Stimulated activated CD8-positive, alpha-beta memory T cell treated with anti-CD3 and anti-CD28 coated beads, Interleukin-7, amount 100 ng/mL, for 48 hours (primary cell): ENCODE measurements around the gene DMGDH.
"Not testable (repeated sequence)": the region's sequence is repeated elsewhere in the genome, so short reads cannot be mapped to it uniquely, and the experiment has no call there.

Source experiments
- DNase-seq, 2 donors: peaks; one replicate each; pipeline ENCODE4 v3.0.0-alpha.2; 2020; ENCODE audit warnings: low read depth in 1 of 2; ENCODE audit errors: extremely low read depth in 1 of 2

DMGDH gene

GRCh38 chr5:79020861-79021561 lies 48.5 kb downstream of the DMGDH start:
- DNase-seq = peak; percentile 8 to 12

GRCh38 chr5:79014631-79015030 lies 54.8 kb downstream of the DMGDH start:
- DNase-seq = no peak

- no peak for DNase-seq
These were observed 57.6 kb downstream of the DMGDH start for GRCh38 chr5:79011869-79012268.

GRCh38 chr5:79011219-79011836 lies 58.1 kb downstream of the DMGDH start:
- no peak for DNase-seq

GRCh38 chr5:79008362-79008761 lies 61.1 kb downstream of the DMGDH start:
- no peak for DNase-seq

GRCh38 chr5:79007872-79008271 lies 61.6 kb downstream of the DMGDH start:
- DNase-seq = no peak

- DNase-seq = no peak
These were observed 63.4 kb downstream of the DMGDH start for GRCh38 chr5:79005936-79006631.

- DNase-seq = no peak
These were observed 64.3 kb downstream of the DMGDH start for GRCh38 chr5:79005151-79005550.

- no peak for DNase-seq
These were observed 67.1 kb downstream of the DMGDH start for GRCh38 chr5:79002374-79002773.

GRCh38 chr5:79001471-79001870 lies 68.0 kb downstream of the DMGDH start:
- no peak for DNase-seq

- no peak for DNase-seq
These were observed 72.4 kb downstream of the DMGDH start for GRCh38 chr5:78997090-78997489.

GRCh38 chr5:78995521-78996007 lies 73.9 kb downstream of the DMGDH start:
- DNase-seq = no peak

GRCh38 chr5:78993165-78993564 lies 76.3 kb downstream of the DMGDH start:
- no peak for DNase-seq

GRCh38 chr5:78992146-78992545 lies 77.3 kb downstream of the DMGDH start:
- DNase-seq = no peak

GRCh38 chr5:78989080-78989479 lies 80.4 kb downstream of the DMGDH start:
- DNase-seq = no peak

- DNase-seq = peak; percentile 47 to 70
These were observed 83.7 kb downstream of the DMGDH start for GRCh38 chr5:78985725-78986223.

- DNase-seq = peak; percentile 40 to 52
These were observed 84.3 kb downstream of the DMGDH start, which contains the start of gene ARSB for GRCh38 chr5:78985116-78985724. ARSB (minus strand) TSS chr5:78985310; CDS start chr5:78985248, 62 bp downstream.

GRCh38 chr5:78984439-78985115 lies 84.9 kb downstream of the DMGDH start:
- peak; percentile 65 for DNase-seq

GRCh38 chr5:78983601-78984438 lies 85.7 kb downstream of the DMGDH start:
- no peak for DNase-seq

GRCh38 chr5:78983194-78983593 lies 86.3 kb downstream of the DMGDH start:
- DNase-seq = not testable (repeated sequence)
